ENCODE results near the gene SCAMP4.

SCAMP4 gene

GRCh38 chr19:1956868-1957492, 51.8 kb downstream of the SCAMP4 start:
- DNase-seq (ENCODE audit: low spot score), result peak; percentile 94

GRCh38 chr19:1957562-1958248, 52.5 kb downstream of the SCAMP4 start:
- DNase-seq (ENCODE audit: low spot score), result no peak

GRCh38 chr19:1959928-1960589, 54.9 kb downstream of the SCAMP4 start:
- DNase-seq (ENCODE audit: low spot score), result no peak

- no peak for DNase-seq (ENCODE audit: low spot score)
These were observed 56.0 kb downstream of the SCAMP4 start for GRCh38 chr19:1961000-1961883.

GRCh38 chr19:1962674-1963073, 57.5 kb downstream of the SCAMP4 start:
- DNase-seq (ENCODE audit: low spot score), result no peak

- no peak for DNase-seq (ENCODE audit: low spot score)
These were observed 61.9 kb downstream of the SCAMP4 start for GRCh38 chr19:1967087-1967608.

GRCh38 chr19:1968279-1969175, 63.3 kb downstream of the SCAMP4 start:
- no peak for DNase-seq (ENCODE audit: low spot score)

GRCh38 chr19:1969176-1970002, 64.2 kb downstream of the SCAMP4 start:
- DNase-seq (ENCODE audit: low spot score), result no peak

- DNase-seq (ENCODE audit: low spot score), result no peak
These were observed 65.0 kb downstream of the SCAMP4 start for GRCh38 chr19:1970003-1970805.

GRCh38 chr19:1970806-1971502, 65.8 kb downstream of the SCAMP4 start:
- no peak for DNase-seq (ENCODE audit: low spot score)

- no peak for DNase-seq (ENCODE audit: low spot score)
These were observed 69.4 kb downstream of the SCAMP4 start for GRCh38 chr19:1974381-1975161.

GRCh38 chr19:1975162-1975480, 69.9 kb downstream of the SCAMP4 start:
- DNase-seq (ENCODE audit: low spot score), result peak; percentile 57
